ENCODE results near the gene TGFB1. TPM values are rescaled to one million over a fixed set of nuclear protein-coding genes. Genes with fewer than 3 reads are reported as not detected.
A peak's percentile ranks its signal among the peaks of the same experiment; 100 is the strongest.
"Not testable (repeated sequence)": the region's sequence is repeated elsewhere in the genome, so short reads cannot be mapped to it uniquely, and the experiment has no call there.

TGFB1 gene
- total and polyA plus RNA-seq, 4 donors = 0.83 to 10.6 (median 6.9) TPM

- H3K4me1 ChIP-seq (ENCODE audit: control insufficient read depth in 4 of 4, insufficient read depth in 4 of 4, low read length in 3 of 4) = peaks cover 0 to 39% (median 18%) of the 10 kb centered on the region in 4 donors
- no peak for DNase-seq (ENCODE audit: low spot score)
- no peaks in the 10 kb centered on the region for H3K36me3 ChIP-seq (ENCODE audit: control insufficient read depth in 4 of 4, insufficient read depth in 3 of 4, low read depth in 1 of 4, low read length in 3 of 4)
- TF ChIP-seq REST (IDR thresholded peaks at IDR 0.05) (no peak), HNF4A (conservative IDR thresholded peaks at IDR 0.05) (no peak)
- peak overlapping the region; percentile 63 to 71 for H3K27ac ChIP-seq (ENCODE audit: low read depth in 1 of 2, low read length in 2 of 2)
- H3K9me3 ChIP-seq (ENCODE audit: control insufficient read depth in 4 of 4, low read length in 3 of 4) = no peaks in the 10 kb centered on the region
- H3K9ac ChIP-seq (ENCODE audit: low read depth in 1 of 2, low read length in 2 of 2) = peak overlapping the region; percentile 26 to 53
- no peaks in the 10 kb centered on the region for H3K27me3 ChIP-seq (ENCODE audit: control insufficient read depth in 4 of 4, insufficient read depth in 4 of 4, low read length in 3 of 4)
- WGBS = 3% methylated on average over 58 of the region's 58 CpGs
- H3K4me3 ChIP-seq (ENCODE audit: low read depth in 1 of 3, low read length in 3 of 3) = peak overlapping the region; percentile 50 to 69 (median 61)
Measured at GRCh38 chr19:41351339-41352245, 2.1 kb downstream of the TGFB1 start.

GRCh38 chr19:41350735-41351338 is 2.9 kb downstream of the TGFB1 start:
- peak overlapping the region; percentile 45 to 63 for H3K27ac ChIP-seq (ENCODE audit: low read depth in 1 of 2, low read length in 2 of 2)
- H3K36me3 ChIP-seq (ENCODE audit: control insufficient read depth in 4 of 4, insufficient read depth in 3 of 4, low read depth in 1 of 4, low read length in 3 of 4) = no peaks in the 10 kb centered on the region
- H3K27me3 ChIP-seq (ENCODE audit: control insufficient read depth in 4 of 4, insufficient read depth in 4 of 4, low read length in 3 of 4) = no peaks in the 10 kb centered on the region
- H3K4me3 ChIP-seq (ENCODE audit: low read depth in 1 of 3, low read length in 3 of 3) = peak overlapping the region; percentile 41 to 61 (median 50)
- peaks cover 0 to 39% (median 18%) of the 10 kb centered on the region in 4 donors for H3K4me1 ChIP-seq (ENCODE audit: control insufficient read depth in 4 of 4, insufficient read depth in 4 of 4, low read length in 3 of 4)
- 20% methylated on average over 22 of the region's 22 CpGs for WGBS
- peak overlapping the region in 1 of 2 donors; percentile 44 for H3K9ac ChIP-seq (ENCODE audit: low read depth in 1 of 2, low read length in 2 of 2)
- TF ChIP-seq MAX (IDR thresholded peaks at IDR 0.05) (no peak), SP1 (IDR thresholded peaks at IDR 0.05) (no peak), TAF1 (conservative IDR thresholded peaks at IDR 0.05) (no peak)
- H3K9me3 ChIP-seq (ENCODE audit: control insufficient read depth in 4 of 4, low read length in 3 of 4) = no peaks in the 10 kb centered on the region
- no peak for DNase-seq (ENCODE audit: low spot score)

GRCh38 chr19:41346916-41347315 is 6.8 kb downstream of the TGFB1 start:
- not testable (repeated sequence) for DNase-seq (ENCODE audit: low spot score); H3K36me3 ChIP-seq (ENCODE audit: control insufficient read depth in 4 of 4, insufficient read depth in 3 of 4, low read depth in 1 of 4, low read length in 3 of 4); H3K9me3 ChIP-seq (ENCODE audit: control insufficient read depth in 4 of 4, low read length in 3 of 4); H3K9ac ChIP-seq (ENCODE audit: low read depth in 1 of 2, low read length in 2 of 2); H3K27ac ChIP-seq (ENCODE audit: low read depth in 1 of 2, low read length in 2 of 2); H3K4me3 ChIP-seq (ENCODE audit: low read depth in 1 of 3, low read length in 3 of 3); H3K27me3 ChIP-seq (ENCODE audit: control insufficient read depth in 4 of 4, insufficient read depth in 4 of 4, low read length in 3 of 4)
- H3K4me1 ChIP-seq (ENCODE audit: control insufficient read depth in 4 of 4, insufficient read depth in 4 of 4, low read length in 3 of 4) = peaks cover 0 to 19% (median 7%) of the 10 kb centered on the region in 4 donors
- WGBS = 90% methylated on average over 9 of the region's 9 CpGs

GRCh38 chr19:41344162-41344561 is 9.6 kb downstream of the TGFB1 start:
- DNase-seq (ENCODE audit: low spot score) = no peak
- no peak overlapping the region for H3K4me3 ChIP-seq (ENCODE audit: low read depth in 1 of 3, low read length in 3 of 3)
- no peaks in the 10 kb centered on the region for H3K9me3 ChIP-seq (ENCODE audit: control insufficient read depth in 4 of 4, low read length in 3 of 4)
- over 99% methylated on average over 2 of the region's 2 CpGs for WGBS
- no peaks in the 10 kb centered on the region for H3K27me3 ChIP-seq (ENCODE audit: control insufficient read depth in 4 of 4, insufficient read depth in 4 of 4, low read length in 3 of 4)
- no peak overlapping the region for H3K9ac ChIP-seq (ENCODE audit: low read depth in 1 of 2, low read length in 2 of 2)
- no peak overlapping the region for H3K27ac ChIP-seq (ENCODE audit: low read depth in 1 of 2, low read length in 2 of 2)
- peaks cover 2 to 4% (median 3%) of the 10 kb centered on the region in 4 donors for H3K36me3 ChIP-seq (ENCODE audit: control insufficient read depth in 4 of 4, insufficient read depth in 3 of 4, low read depth in 1 of 4, low read length in 3 of 4)
- H3K4me1 ChIP-seq (ENCODE audit: control insufficient read depth in 4 of 4, insufficient read depth in 4 of 4, low read length in 3 of 4) = peaks cover 0 to 3% (median 0%) of the 10 kb centered on the region in 4 donors
- TF ChIP-seq JUND (IDR thresholded peaks at IDR 0.05) (no peak), HNF4G (IDR thresholded peaks at IDR 0.05) (no peak), CTCF (IDR thresholded peaks at IDR 0.05; ENCODE audit: low read depth, low read length, missing input control) (no peak), YY1 (IDR thresholded peaks at IDR 0.05) (no peak), NR2F2 (IDR thresholded peaks at IDR 0.05) (no peak), MAX (IDR thresholded peaks at IDR 0.05) (no peak), RXRA (IDR thresholded peaks at IDR 0.05) (no peak), HNF4A (conservative IDR thresholded peaks at IDR 0.05) (no peak)
